Neuronal stem cell (in vitro differentiated cells): ENCODE results near the gene ADRM1.

Experiments used
- DNase-seq: peaks from one replicate; pipeline ENCODE4 v3.0.0-alpha.2; 2013; ENCODE audit warnings: low spot score
- H2AFZ ChIP-seq: one replicate; pipeline ENCODE4 v1.6.1; 2013; ENCODE audit warnings: mild to moderate bottlenecking, low read length, inconsistent platforms
- H2AK5ac ChIP-seq: 2 replicates; pipeline ENCODE4 v1.6.1; 2013; ENCODE audit warnings: low read depth, mild to moderate bottlenecking, inconsistent platforms, low read length, moderate library complexity, mixed read lengths
- H2BK120ac ChIP-seq: 2 replicates; pipeline ENCODE4 v1.6.1; 2013; ENCODE audit warnings: low read depth, mild to moderate bottlenecking, inconsistent platforms, low read length, moderate library complexity, mixed read lengths
- H2BK12ac ChIP-seq: one replicate; pipeline ENCODE4 v1.6.1; 2013; ENCODE audit warnings: low read length, inconsistent platforms
- H2BK15ac ChIP-seq: 2 replicates; pipeline ENCODE4 v1.6.1; 2013; ENCODE audit warnings: mild to moderate bottlenecking, low read length, inconsistent platforms, mixed read lengths
- H2BK5ac ChIP-seq: one replicate; pipeline ENCODE4 v1.6.1; 2013; ENCODE audit warnings: inconsistent platforms, mild to moderate bottlenecking, low read length, moderate library complexity
- H3K14ac ChIP-seq: one replicate; pipeline ENCODE4 v1.6.1; 2013; ENCODE audit warnings: low read length, inconsistent platforms
- H3K18ac ChIP-seq: 2 replicates; pipeline ENCODE4 v1.6.1; 2013; ENCODE audit warnings: low read length, inconsistent platforms
- H3K23ac ChIP-seq: 2 replicates; pipeline ENCODE4 v1.6.1; 2013; ENCODE audit warnings: low read depth, mild to moderate bottlenecking, mixed read lengths, low read length, inconsistent platforms; ENCODE audit not compliant: poor library complexity
- H3K27ac ChIP-seq: replicated peaks from 3 replicates; pipeline ENCODE4 v1.5.1; 2013; ENCODE audit warnings: low read length, inconsistent platforms
- H3K27me3 ChIP-seq, 3 experiments: 2 replicates each; pipeline ENCODE4 v1.6.1; 2013; ENCODE audit warnings: low read length in 3 of 3, mild to moderate bottlenecking in 2 of 3, inconsistent platforms in 1 of 3, low read depth in 1 of 3, mixed read lengths in 1 of 3, moderate library complexity in 1 of 3; ENCODE audit not compliant: control insufficient read depth in 3 of 3, insufficient read depth in 3 of 3
- H3K36me3 ChIP-seq, 2 donors: replicated peaks in 1 of 2; 2 replicates each; pipeline ENCODE4 v1.6.1; 2013; ENCODE audit warnings: low read length in 2 of 2; ENCODE audit not compliant: control insufficient read depth in 2 of 2, insufficient read depth in 2 of 2
- H3K4ac ChIP-seq: 2 replicates; pipeline ENCODE4 v1.6.1; 2013; ENCODE audit warnings: inconsistent platforms, mild to moderate bottlenecking, low read length, moderate library complexity
- H3K4me1 ChIP-seq, 2 donors: 1 replicate in 1 of 2; 2 replicates in 1 of 2; pipeline ENCODE4 v1.6.1; 2013; ENCODE audit warnings: low read length in 2 of 2, low read depth in 1 of 2; ENCODE audit not compliant: control insufficient read depth in 2 of 2, insufficient read depth in 1 of 2
- H3K4me2 ChIP-seq: one replicate; pipeline ENCODE4 v1.6.1; 2013; ENCODE audit warnings: mild to moderate bottlenecking, low read length, inconsistent platforms; ENCODE audit not compliant: insufficient read depth, poor library complexity, severe bottlenecking
- H3K4me3 ChIP-seq, 2 donors: 2 replicates each; pipeline ENCODE4 v1.5.1; 2013; ENCODE audit warnings: low read length in 2 of 2, mild to moderate bottlenecking in 2 of 2, inconsistent platforms in 1 of 2, moderate library complexity in 1 of 2
- H3K79me1 ChIP-seq: one replicate; pipeline ENCODE4 v1.6.1; 2013; ENCODE audit warnings: low read depth, mild to moderate bottlenecking, inconsistent platforms, low read length, moderate library complexity
- H3K9ac ChIP-seq: one replicate; pipeline ENCODE4 v1.6.1; 2013; ENCODE audit warnings: mild to moderate bottlenecking, low read depth, low read length, inconsistent platforms; ENCODE audit not compliant: poor library complexity
- H3K9me3 ChIP-seq, 2 donors: replicated peaks in 1 of 2; 2 replicates each; pipeline versions ENCODE3 to v1.6.1; 2013; ENCODE audit warnings: low read length in 2 of 2, mild to moderate bottlenecking in 2 of 2, inconsistent platforms in 1 of 2, low read depth in 1 of 2, mixed read lengths in 1 of 2, moderate library complexity in 1 of 2; ENCODE audit not compliant: control insufficient read depth in 2 of 2, insufficient read depth in 1 of 2
- H4K8ac ChIP-seq: one replicate; pipeline ENCODE4 v1.6.1; 2013; ENCODE audit warnings: low read depth, mild to moderate bottlenecking, inconsistent platforms, low read length, moderate library complexity
- H4K91ac ChIP-seq: one replicate; pipeline ENCODE4 v1.6.1; 2013; ENCODE audit warnings: low read length, low read depth, mild to moderate bottlenecking, inconsistent platforms; ENCODE audit not compliant: poor library complexity
- WGBS, 2 donors: extraction: QIAGEN DNeasy Blood & Tissue Kit; methylation state at CpG; one replicate each; pipeline ENCODE4 v1.1.7; 2013; ENCODE audit warnings: missing lambda C conversion rate in 2 of 2, mixed read lengths in 1 of 2; ENCODE audit not compliant: insufficient read length in 2 of 2, insufficient replicate concordance in 1 of 2; ENCODE audit errors: extremely low coverage in 2 of 2; 5-methylcytosine and 5-hydroxymethylcytosine counted together

Gene ADRM1

GRCh38 chr20:62304331-62305148 is 1.7 kb downstream of the ADRM1 start:
- Histone ChIP-seq H3K14ac (no peak overlapping the region), H3K4ac (no peak overlapping the region), H3K18ac (no peak overlapping the region), H3K4me3 (peak overlapping the region; percentile 41 to 97), H3K79me1 (peaks cover 31% of the 10 kb centered on the region), H2AFZ (no peak overlapping the region), H4K91ac (no peak overlapping the region), H3K9ac (no peak overlapping the region), H2BK5ac (no peak overlapping the region), H2BK120ac (no peak overlapping the region), H3K27ac (no peak overlapping the region), H2BK15ac (no peak overlapping the region), H3K36me3 (peaks cover 42 to 59% of the 10 kb centered on the region in 2 donors), H2AK5ac (no peak overlapping the region), H3K27me3 (no peaks in the 10 kb centered on the region), H3K9me3 (no peaks in the 10 kb centered on the region), H4K8ac (no peak overlapping the region), H3K4me1 (peaks cover 8 to 10% of the 10 kb centered on the region in 2 donors), H3K23ac (peak overlapping the region; percentile 61), H3K4me2 (peak overlapping the region; percentile 26), H2BK12ac (no peak overlapping the region)
- no CpG with 5 or more reads among the region's 29 CpGs for WGBS, 2 donors
- no peak for DNase-seq

- no peak for DNase-seq
- H3K4me2 ChIP-seq, result no peak overlapping the region
- peak overlapping the region; percentile 69 for H3K23ac ChIP-seq
- peak overlapping the region; percentile 70 for H4K8ac ChIP-seq
- H3K27ac ChIP-seq, result no peak overlapping the region
- no CpG with 5 or more reads among the region's 18 CpGs for WGBS, 2 donors
- peaks cover 31% of the 10 kb centered on the region for H3K79me1 ChIP-seq
- no peak overlapping the region for H2BK12ac ChIP-seq
- H3K4me1 ChIP-seq, result peaks cover 8 to 10% of the 10 kb centered on the region in 2 donors
- no peak overlapping the region for H2BK15ac ChIP-seq
- H3K9ac ChIP-seq, result no peak overlapping the region
- H3K27me3 ChIP-seq, result no peaks in the 10 kb centered on the region
- no peak overlapping the region for H3K4ac ChIP-seq
- no peak overlapping the region for H4K91ac ChIP-seq
- no peak overlapping the region for H3K14ac ChIP-seq
- H2AK5ac ChIP-seq, result no peak overlapping the region
- peak overlapping the region; percentile 67 for H2BK5ac ChIP-seq
- no peak overlapping the region for H2AFZ ChIP-seq
- H3K9me3 ChIP-seq, result no peaks in the 10 kb centered on the region
- peaks cover 47 to 65% of the 10 kb centered on the region in 2 donors for H3K36me3 ChIP-seq
- no peak overlapping the region for H3K18ac ChIP-seq
- no peak overlapping the region for H2BK120ac ChIP-seq
- H3K4me3 ChIP-seq, result peak overlapping the region; percentile 23 to 97
Measured at GRCh38 chr20:62305149-62305764, 2.5 kb downstream of the ADRM1 start.

GRCh38 chr20:62305765-62306413 is 3.1 kb downstream of the ADRM1 start:
- H3K36me3 ChIP-seq, result peaks cover 49 to 65% of the 10 kb centered on the region in 2 donors
- no peak for DNase-seq
- H3K4ac ChIP-seq, result no peak overlapping the region
- peaks cover 31% of the 10 kb centered on the region for H3K79me1 ChIP-seq
- H2BK15ac ChIP-seq, result no peak overlapping the region
- H3K4me1 ChIP-seq, result peaks cover 8 to 10% of the 10 kb centered on the region in 2 donors
- WGBS, 2 donors, result no CpG with 5 or more reads among the region's 33 CpGs
- H2BK5ac ChIP-seq, result peak overlapping the region; percentile 67
- no peak overlapping the region for H2AFZ ChIP-seq
- H3K27me3 ChIP-seq, result no peaks in the 10 kb centered on the region
- no peak overlapping the region for H4K8ac ChIP-seq
- no peak overlapping the region for H2AK5ac ChIP-seq
- no peak overlapping the region for H3K27ac ChIP-seq
- no peak overlapping the region for H3K4me2 ChIP-seq
- H3K9ac ChIP-seq, result peak overlapping the region; percentile 57
- H3K14ac ChIP-seq, result no peak overlapping the region
- H2BK12ac ChIP-seq, result no peak overlapping the region
- no peak overlapping the region for H4K91ac ChIP-seq
- H2BK120ac ChIP-seq, result no peak overlapping the region
- H3K4me3 ChIP-seq, result peak overlapping the region in 1 of 2 donors; percentile 23
- H3K9me3 ChIP-seq, result no peaks in the 10 kb centered on the region
- H3K23ac ChIP-seq, result peak overlapping the region; percentile 69
- H3K18ac ChIP-seq, result no peak overlapping the region
